GM21526 (cell line): ENCODE measurements around the gene PPM1G.

Experiments
- ATAC-seq: cut with Tn5 transposase; IDR thresholded peaks from one replicate; pipeline ENCODE4 v1.9.1; 2021; ENCODE audit warnings: moderate library complexity; ENCODE audit not compliant: unreplicated experiment, low FRiP score

The PPM1G gene

DNA sequence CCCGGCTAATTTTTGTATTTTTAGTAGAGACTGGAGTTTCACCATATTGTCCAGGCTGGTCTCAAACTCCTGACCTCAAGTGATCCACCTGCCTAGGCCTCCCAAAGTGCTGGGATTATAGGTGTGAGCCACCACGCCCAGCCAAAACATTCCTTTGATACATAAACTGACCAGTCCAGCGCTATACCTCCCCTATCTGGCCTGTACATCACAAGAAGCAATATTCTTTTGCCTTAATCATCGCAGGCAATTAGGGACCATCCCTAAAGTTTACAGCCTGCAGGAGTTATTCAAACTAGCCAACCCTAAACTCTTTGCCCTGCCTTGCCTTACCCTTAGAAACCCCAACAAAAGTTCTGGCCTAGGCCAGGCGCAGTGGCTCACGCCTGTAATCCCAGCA is 6.8 kb upstream of the PPM1G start:
- ATAC-seq = no peak

GRCh38 chr2:27412419-27413152 is 3.2 kb upstream of the PPM1G start:
- ATAC-seq = no peak

DNA sequence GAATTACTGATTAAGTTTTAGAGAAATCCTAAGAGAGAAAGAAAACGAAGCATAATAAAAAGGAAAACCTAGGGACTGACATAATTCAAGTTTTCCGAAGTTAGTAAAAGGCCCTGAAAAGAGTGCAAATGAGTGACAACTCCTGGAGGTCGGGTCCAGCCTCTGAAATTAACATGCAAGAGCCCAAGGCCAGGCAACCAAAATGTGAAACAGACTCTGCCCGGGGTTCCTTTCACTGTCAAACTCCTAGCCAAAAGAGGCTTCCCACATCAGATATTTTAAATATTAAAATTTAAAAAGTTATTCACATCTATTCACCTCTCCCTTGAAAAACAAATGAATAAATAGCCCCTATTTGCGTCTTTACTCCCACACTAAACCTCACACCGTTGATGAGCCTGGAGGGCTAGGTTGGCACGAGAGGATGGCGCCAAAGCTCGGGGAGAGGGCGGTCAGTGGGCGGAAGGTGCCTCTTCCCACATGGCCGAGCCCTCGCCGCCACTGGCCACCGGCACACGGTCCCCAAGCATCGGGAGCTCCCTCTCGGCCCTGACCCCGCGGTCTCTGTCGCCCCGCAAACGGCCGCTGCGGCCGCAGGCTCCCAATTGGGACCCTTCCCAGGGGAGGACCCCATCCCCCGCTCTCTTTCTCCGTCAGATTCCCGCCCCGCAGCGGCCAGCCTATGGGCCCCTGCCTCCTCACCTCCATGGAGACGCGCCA is 630 bp downstream of the PPM1G start:
- peak; percentile 34 for ATAC-seq

GRCh38 chr2:27407798-27408491 is 1.4 kb downstream of the PPM1G start:
- no peak for ATAC-seq

GRCh38 chr2:27400348-27401135 is 8.8 kb downstream of the PPM1G start:
- ATAC-seq = no peak

GRCh38 chr2:27398962-27399361 is 10.4 kb downstream of the PPM1G start:
- no peak for ATAC-seq

- no peak for ATAC-seq
Measured at GRCh38 chr2:27393225-27393624, 16.2 kb downstream of the PPM1G start.

DNA sequence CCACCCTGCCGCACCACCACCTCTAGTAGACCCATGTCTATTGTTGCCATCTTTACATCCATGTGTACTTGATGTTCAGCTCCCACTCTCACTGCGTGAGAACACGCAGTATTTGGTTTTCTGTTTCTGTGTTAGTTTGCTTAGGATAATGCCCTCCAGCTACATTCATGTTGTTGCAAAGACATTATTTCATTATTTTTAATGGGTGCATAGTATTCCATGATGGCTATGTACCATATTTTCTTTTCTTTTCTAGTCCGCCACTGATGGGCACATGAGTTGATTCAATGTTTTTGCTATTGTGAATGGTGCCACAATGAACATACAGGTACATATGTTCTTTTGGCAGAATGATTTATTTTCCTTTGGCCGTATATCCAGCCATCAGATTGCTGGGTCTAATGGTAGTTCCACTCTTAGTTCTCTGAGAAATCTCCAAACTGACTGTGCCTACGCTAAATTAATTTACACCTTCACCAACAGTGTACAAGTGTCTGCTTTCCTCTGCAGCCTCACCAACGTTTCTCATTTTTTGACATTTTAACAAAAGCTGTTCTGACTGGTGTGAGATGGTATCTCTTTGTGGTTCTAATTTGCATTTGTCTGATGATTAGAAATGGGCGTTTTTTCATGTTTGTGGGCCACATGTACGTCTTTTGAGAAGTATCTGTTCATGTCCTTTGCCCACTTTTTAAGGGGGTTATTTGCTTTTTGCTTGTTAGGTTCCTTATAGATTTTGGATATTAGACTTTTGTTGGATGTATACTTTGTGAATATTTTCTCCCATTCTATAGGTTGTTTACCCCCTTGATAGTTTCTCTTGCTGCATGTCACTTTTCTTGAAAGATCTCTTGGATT is 18.3 kb downstream of the PPM1G start:
- ATAC-seq = no peak

DNA sequence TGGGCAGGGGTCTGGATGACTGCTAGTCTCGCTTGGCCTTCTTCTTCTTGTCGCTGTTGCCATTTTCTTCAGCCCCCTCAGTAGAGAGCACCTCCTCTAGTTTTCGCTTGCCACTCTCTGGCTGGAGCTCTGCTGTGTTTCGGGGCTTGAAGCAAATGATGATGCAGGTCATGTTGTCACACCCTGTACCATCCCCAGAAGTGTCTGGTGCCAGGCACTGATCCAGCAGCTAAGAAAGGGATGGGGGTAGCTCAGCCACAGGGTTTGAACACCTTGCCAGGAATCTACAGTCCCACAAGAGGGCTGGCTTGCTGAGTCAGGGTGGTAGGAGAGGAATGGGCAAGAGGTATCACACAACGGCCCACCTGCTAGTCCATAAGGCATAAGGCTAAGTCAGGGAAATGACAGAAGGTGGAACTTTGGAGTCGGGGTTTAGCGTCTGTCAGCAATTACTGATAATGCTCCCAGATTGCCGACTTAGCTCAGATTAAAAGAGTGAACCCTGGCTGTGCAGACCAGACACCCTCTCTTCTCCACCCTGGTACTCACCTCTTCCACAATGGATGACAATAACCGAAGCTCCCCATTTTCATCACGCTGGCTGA is 27.7 kb downstream of the PPM1G start:
- ATAC-seq = no peak

DNA sequence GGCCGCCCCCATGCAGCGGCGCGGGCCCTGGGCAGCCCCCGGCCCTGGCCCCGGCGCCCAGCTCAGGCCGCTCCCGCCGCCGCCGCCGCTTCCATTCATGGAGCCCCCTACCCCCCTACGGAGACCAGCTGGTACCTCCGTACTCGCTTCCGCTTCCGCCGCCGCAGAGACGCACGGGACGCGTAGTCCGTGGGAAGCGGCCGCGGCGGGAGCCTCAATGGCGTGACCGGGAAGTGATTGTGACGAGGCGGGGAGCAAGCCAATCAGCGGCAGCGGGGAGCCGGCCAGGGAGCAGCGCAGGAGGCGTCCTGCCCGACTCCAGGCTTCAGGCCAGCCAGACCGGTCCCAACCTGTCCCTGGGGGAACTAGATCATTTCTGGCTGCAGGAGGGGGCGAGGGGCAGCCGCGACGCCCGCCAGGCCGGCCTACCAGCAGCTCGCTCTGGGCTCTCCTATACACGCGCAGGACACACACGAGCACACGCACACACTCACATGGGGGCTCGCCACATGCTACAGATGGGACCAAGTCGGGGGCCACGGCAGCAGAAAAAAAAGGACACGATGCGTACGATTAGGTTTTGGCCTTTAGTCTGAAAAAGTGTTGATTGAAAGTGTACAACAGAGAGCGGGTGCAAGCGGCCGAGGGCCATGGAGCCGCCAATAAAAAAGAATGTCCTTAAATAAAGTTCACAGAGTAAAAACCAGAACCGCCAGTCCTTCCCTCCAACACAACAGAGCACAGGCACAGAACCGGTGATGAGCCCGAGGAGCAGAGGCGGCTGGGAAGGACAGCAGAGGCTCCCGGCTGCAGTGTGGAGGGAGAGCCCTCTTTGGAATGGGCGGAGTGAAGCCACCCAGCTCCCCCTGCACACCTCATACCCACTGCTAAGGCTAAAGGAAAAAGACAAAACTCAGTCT is 28.5 kb downstream of the PPM1G start, which contains the start of gene ZNF513:
Gene ZNF513, minus strand, starts transcription at position 109 of the 920 bp plus-strand sequence. CDS start 208 bp downstream, outside the sequence.
- ATAC-seq = peak; percentile 67

DNA sequence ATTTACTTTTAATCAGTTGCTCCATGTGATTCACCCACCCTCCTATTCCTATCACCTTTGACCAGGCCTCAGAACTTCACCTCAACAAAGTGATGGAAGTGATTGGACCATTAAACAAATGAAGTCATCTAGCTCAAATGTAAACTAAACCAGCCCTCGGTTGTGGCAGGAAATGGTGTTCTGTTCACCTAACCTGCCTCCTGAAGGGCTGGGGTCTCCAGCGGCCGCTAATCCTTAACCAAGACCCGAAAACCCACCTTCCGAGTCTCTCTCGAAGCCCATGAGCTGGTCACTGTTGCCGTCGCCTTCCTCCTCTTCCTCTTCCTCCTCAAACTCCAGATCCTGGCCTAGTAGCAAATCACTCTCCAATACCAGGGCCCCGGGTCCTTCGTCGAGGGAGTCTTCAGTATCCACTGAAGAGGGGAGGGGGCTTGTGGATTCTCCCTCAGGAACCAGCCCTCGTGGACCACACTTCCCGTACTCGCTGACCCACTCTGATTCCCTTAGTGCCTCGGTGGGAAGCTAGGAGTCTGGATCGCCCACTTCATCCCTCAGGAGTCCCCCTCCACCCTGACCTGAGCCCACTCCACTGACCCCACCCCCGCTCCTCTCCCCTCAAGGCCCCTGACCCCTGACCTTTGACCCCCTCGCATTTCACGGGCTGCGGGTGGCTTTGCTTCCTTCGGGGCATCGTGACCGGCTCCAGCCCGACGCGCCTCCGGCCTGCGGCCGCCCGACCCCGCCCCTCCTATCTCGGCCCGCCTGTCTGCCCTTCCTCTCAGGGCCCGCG is 29.4 kb downstream of the PPM1G start:
- peak; percentile 29 for ATAC-seq

DNA sequence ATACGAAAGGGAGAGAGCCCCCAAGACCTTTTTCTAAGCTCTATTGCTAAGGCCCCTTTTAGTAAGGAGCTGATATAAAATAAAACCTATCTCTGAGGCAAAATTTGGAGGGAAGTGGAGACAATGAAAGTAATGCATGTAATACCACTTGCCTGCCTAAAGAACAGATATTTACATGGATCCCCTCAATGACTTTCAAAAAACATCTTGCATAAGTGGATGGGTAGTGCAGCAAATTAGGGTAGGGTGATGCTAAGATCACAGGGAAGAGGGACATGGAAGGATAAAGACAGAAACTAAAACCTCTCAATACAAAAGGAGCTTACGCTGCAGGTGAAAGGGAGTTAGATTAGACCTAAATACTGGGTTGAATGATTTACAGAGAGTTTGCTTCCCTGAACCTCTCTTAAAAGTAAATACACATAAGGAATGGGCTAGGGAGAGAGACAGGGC is 30.0 kb downstream of the PPM1G start:
- ATAC-seq = no peak

GRCh38 chr2:27378809-27379290 is 30.5 kb downstream of the PPM1G start:
- ATAC-seq = no peak

- ATAC-seq = no peak
Measured at GRCh38 chr2:27378096-27378808, 31.1 kb downstream of the PPM1G start.

DNA sequence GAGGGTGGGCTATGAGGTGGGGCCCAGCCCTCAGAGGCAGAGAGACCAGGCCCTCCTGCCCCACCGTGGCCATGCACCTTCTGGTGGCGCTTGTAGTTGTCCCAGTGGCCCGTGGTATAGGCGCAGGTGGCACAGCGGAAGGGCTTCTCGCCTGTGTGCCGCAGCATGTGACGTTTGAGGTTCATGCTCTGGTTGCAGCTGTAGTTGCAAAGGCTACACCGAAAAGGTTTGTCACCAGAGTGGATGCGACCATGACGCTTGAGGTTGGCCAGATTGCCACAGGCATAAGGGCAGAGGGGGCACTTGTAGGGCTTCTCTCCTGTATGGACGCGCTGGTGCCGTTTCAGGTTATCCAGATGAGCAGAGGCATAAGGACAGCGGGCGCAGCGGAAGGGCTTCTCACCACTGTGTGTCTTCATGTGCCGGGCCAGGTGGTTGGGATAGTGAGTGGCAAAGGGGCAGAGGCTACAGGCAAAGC is 31.7 kb downstream of the PPM1G start:
- ATAC-seq = no peak

- ATAC-seq = no peak
Measured at GRCh38 chr2:27376866-27377617, 32.3 kb downstream of the PPM1G start.
